ENCODE measurements around the gene FASTK. TPM values are rescaled to one million over a fixed set of nuclear protein-coding genes. Genes with fewer than 3 reads are reported as not detected.

The FASTK gene
- total and polyA plus RNA-seq, 2 of the 4 experiments (the other 2 are of a cell fraction): 53.8 to 115 TPM

DNA sequence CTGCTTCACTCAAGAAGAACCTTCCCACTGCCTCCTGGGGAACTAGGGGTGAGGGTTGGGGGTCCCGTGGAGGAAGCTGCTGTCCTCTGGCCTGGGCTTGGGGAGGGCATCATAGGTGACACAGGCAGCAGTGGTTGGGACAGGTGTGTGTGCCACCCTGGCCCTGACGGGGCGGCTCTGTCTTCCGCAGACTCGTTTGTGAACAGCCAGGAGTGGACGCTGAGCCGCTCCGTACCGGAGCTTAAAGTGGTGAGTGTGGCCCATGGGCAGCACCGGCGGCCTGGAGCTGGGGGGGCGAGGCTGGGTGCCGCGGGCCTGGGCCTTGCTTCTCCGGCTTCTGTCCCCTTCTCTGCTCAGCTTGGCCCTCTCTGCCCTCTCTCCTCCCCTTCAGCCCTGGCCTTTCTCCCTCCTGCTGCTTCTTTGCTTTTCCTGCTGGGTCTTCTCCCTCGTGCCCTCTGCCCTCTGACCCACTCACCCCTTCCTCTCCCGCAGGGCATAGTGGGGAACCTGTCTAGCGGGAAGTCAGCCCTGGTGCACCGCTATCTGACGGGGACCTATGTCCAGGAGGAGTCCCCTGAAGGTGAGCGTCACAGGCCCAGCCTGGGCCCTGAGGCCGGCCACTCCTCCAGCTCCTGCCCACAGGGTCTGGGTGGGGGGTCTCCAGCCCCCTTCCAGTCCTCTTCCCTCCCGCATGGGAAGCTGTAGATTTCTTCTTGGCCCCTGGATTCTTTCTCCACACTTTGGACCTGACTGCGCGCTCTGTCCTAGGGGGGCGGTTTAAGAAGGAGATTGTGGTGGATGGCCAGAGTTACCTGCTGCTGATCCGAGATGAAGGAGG lies 36.2 kb upstream of the FASTK start:
- Histone ChIP-seq H2BK15ac (ENCODE audit: low read depth, low read length) (no peak overlapping the region), H3K9ac (ENCODE audit: low read depth, low read length) (no peak overlapping the region), H4K8ac (ENCODE audit: low read depth in 2 of 2, low read length in 2 of 2) (no peak overlapping the region), H2AFZ (replicated peaks; ENCODE audit: low read length, poor library complexity) (no peak overlapping the region), H4K20me1 (ENCODE audit: insufficient read depth, low read length) (peaks cover 54% of the 10 kb centered on the region), H3K23ac (ENCODE audit: low read depth, low read length) (0 out of 2 replicates have a peak overlapping the region, but pooled peaks have one; percentile 42), H3K9me1 (ENCODE audit: insufficient read depth, low read length) (peaks cover 3% of the 10 kb centered on the region), H4K5ac (ENCODE audit: low read depth, low read length) (no peak overlapping the region), H2BK120ac (ENCODE audit: low read depth, low read length) (no peak overlapping the region), H2BK5ac (ENCODE audit: low read depth, low read length, poor library complexity, severe bottlenecking) (no peak overlapping the region), H3K4me3 (ENCODE audit: insufficient read depth, low read depth, low read length) (no peak overlapping the region), H3K9me3 (ENCODE audit: control insufficient read depth, insufficient read depth, low read length) (no peaks in the 10 kb centered on the region), H3K27me3 (ENCODE audit: control insufficient read depth, insufficient read depth, low read length) (no peaks in the 10 kb centered on the region), H3K18ac (ENCODE audit: low read depth, low read length) (no peak overlapping the region), H4K91ac (ENCODE audit: insufficient read depth, low read depth, low read length) (no peak overlapping the region), H2AK9ac (replicated peaks; ENCODE audit: low read depth, low read length, poor library complexity) (peak overlapping the region; percentile 75), H3K79me1 (ENCODE audit: low read depth in 1 of 2, low read length in 2 of 2) (peaks cover 17 to 56% of the 10 kb centered on the region in 2 experiments), H3K56ac (ENCODE audit: extremely low read depth, insufficient read depth, low read length) (no peak overlapping the region), H3K4me2 (ENCODE audit: low read depth, low read length) (no peak overlapping the region), H3K14ac (replicated peaks; ENCODE audit: low read depth, low read length) (no peak overlapping the region), H3K4ac (ENCODE audit: low read depth, low read length) (no peak overlapping the region; the same call in 1 of the 2 replicates), H2AK5ac (ENCODE audit: low read depth, low read length) (no peak overlapping the region), H3K36me3 (ENCODE audit: control insufficient read depth, insufficient read depth, low read length) (peaks cover 48% of the 10 kb centered on the region), H3K4me1 (ENCODE audit: control insufficient read depth, insufficient read depth, low read length) (peaks cover 16% of the 10 kb centered on the region), H3K27ac (ENCODE audit: insufficient read depth, low read length) (no peak overlapping the region), H2BK20ac (ENCODE audit: low read depth, low read length) (no peak overlapping the region)
- in situ Hi-C loops (cut with MboI; ENCODE audit: low sequenced_read_pairs): loop anchor here (25.0 kb wide), 1 partner anchor 330 kb away; no protein-coding TSS in a partner anchor
- intact Hi-C loops (cut with micrococcal nuclease): no loop called here
- TF ChIP-seq MAFK (IDR thresholded peaks at IDR 0.05; ENCODE audit: low read depth, low read length): no peak
- no peak for TF ChIP-seq FOS (IDR thresholded peaks at IDR 0.05; ENCODE audit: low read depth, low read length)
- no peak for TF ChIP-seq BHLHE40 (IDR thresholded peaks at IDR 0.05; ENCODE audit: low read depth, low read length)
- TF ChIP-seq MXI1 (IDR thresholded peaks at IDR 0.05; ENCODE audit: borderline replicate concordance, low read depth, low read length): no peak
- no peak for TF ChIP-seq CEBPB (IDR thresholded peaks at IDR 0.05; ENCODE audit: low read depth, low read length)
- TF ChIP-seq POLR2A (IDR thresholded peaks at IDR 0.05; ENCODE audit: low read depth, low read length): no peak
- no peak for TF ChIP-seq USF2 (IDR thresholded peaks at IDR 0.05; ENCODE audit: low read depth, low read length)
- TF ChIP-seq CHD1 (IDR thresholded peaks at IDR 0.05; ENCODE audit: low read depth, low read length): no peak
- TF ChIP-seq SMC3 (IDR thresholded peaks at IDR 0.05; ENCODE audit: low read depth, low read length): no peak
- no peak for TF ChIP-seq RCOR1 (IDR thresholded peaks at IDR 0.05; ENCODE audit: insufficient replicate concordance, low read length)
- TF ChIP-seq, protein P1, sequence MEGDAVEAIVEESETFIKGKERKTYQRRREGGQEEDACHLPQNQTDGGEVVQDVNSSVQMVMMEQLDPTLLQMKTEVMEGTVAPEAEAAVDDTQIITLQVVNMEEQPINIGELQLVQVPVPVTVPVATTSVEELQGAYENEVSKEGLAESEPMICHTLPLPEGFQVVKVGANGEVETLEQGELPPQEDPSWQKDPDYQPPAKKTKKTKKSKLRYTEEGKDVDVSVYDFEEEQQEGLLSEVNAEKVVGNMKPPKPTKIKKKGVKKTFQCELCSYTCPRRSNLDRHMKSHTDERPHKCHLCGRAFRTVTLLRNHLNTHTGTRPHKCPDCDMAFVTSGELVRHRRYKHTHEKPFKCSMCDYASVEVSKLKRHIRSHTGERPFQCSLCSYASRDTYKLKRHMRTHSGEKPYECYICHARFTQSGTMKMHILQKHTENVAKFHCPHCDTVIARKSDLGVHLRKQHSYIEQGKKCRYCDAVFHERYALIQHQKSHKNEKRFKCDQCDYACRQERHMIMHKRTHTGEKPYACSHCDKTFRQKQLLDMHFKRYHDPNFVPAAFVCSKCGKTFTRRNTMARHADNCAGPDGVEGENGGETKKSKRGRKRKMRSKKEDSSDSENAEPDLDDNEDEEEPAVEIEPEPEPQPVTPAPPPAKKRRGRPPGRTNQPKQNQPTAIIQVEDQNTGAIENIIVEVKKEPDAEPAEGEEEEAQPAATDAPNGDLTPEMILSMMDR (conservative IDR thresholded peaks at IDR 0.05; ENCODE audit: low read depth, low read length): no peak
- 88% methylated on average over 14 of the region's 27 CpGs; no CpG with 5 or more reads in 1 of the 2 experiments for WGBS, 2 experiments (ENCODE audit: extremely low coverage in 2 of 2, insufficient read length in 1 of 2)
- dilution Hi-C loops (cut with HindIII; ENCODE audit: low sequenced_read_pairs, unreplicated experiment): no loop called here
- no TSS peak for BruUV-seq (replicated peaks)
- CTCF ChIA-PET: no interaction called here
- DNase-seq (no peak), ATAC-seq (ENCODE audit: low read depth) (no peak)
- POLR2A ChIA-PET (ENCODE audit: unreplicated experiment): no interaction called here
